Prostate gland (tissue), 2 donors: ENCODE data around the gene ANXA2R. TPM values are rescaled to one million over a fixed set of nuclear protein-coding genes. Genes with fewer than 3 reads are reported as not detected.
"Not testable (repeated sequence)": the region's sequence is repeated elsewhere in the genome, so short reads cannot be mapped to it uniquely, and the experiment has no call there.

ENCODE experiments used
- DNase-seq: peaks from one replicate; pipeline ENCODE4 v3.0.0-alpha.2; 2019; ENCODE audit warnings: low spot score
- H3K27ac ChIP-seq, 2 donors: fragments of 200-600 bp; sonication (generic); 2 replicates each; pipeline ENCODE4 v1.5.1; 2017 to 2019
- H3K27me3 ChIP-seq: fragments of 200-600 bp; sonication (generic); replicated peaks from 2 replicates; pipeline ENCODE4 v1.5.1; 2019; ENCODE audit not compliant: insufficient read depth
- H3K36me3 ChIP-seq, 2 donors: fragments of 200-600 bp; sonication (generic); 1 replicate in 1 of 2; 2 replicates in 1 of 2; pipeline versions ENCODE4 v1.5.1 to v1.8.1; 2017 to 2019
- H3K4me1 ChIP-seq: fragments of 200-600 bp; sonication (generic); replicated peaks from 2 replicates; pipeline ENCODE4 v1.5.1; 2019
- H3K4me3 ChIP-seq, 2 donors: fragments of 200-600 bp; sonication (generic); 2 replicates each; pipeline ENCODE4 v1.5.1; 2017 to 2019
- H3K9me3 ChIP-seq: fragments of 200-600 bp; sonication (generic); 2 replicates; pipeline ENCODE4 v1.5.1; 2017
- CTCF ChIP-seq, 4 experiments: fragments of 200-600 bp in 2 of 4; fragments of 450-650 bp in 2 of 4; sonication (generic) in 2 of 4; IDR thresholded peaks; 1 replicate in 3 of 4; 2 replicates in 1 of 4; pipeline ENCODE4 v1.5.1; 2016 to 2019; ENCODE audit warnings: antibody characterized with exemption in 4 of 4, mild to moderate bottlenecking in 2 of 4, moderate library complexity in 2 of 4
- POLR2A ChIP-seq: fragments of 450-650 bp; IDR thresholded peaks from one replicate; pipeline ENCODE4 v1.6.1; 2016; ENCODE audit warnings: antibody characterized with exemption, mild to moderate bottlenecking
- POLR2AphosphoS5 ChIP-seq: sonication (generic); formaldehyde crosslinking; IDR thresholded peaks from one replicate; pipeline ENCODE4 v1.6.1; 2017; ENCODE audit warnings: antibody characterized with exemption
- WGBS: methylation state at CpG from one replicate; pipeline ENCODE4 v1.1.5; 2018; 5-methylcytosine and 5-hydroxymethylcytosine counted together
- intact Hi-C: fragments of 100-400 bp; cut with DNase I; formaldehyde crosslinking; loops from one replicate; pipeline ENCODE4 v1.14.2; 2022
- total RNA-seq, 2 donors: library from RNA; depleted of rRNA; stranded (reverse); fragments of >200 nt; gene quantifications; one replicate each; pipeline ENCODE4 v1.1.0, GENCODE V29; 2016

Gene ANXA2R
- total RNA-seq, 2 donors from 2014 or later: 4.5 to 5.3 TPM

GRCh38 chr5:43027054-43027785 lies 12.9 kb downstream of the ANXA2R start:
- WGBS: 88% methylated on average over 7 of the region's 7 CpGs
- TF ChIP-seq CTCF (IDR thresholded peaks at IDR 0.05) (no peak), POLR2A (no peak), POLR2AphosphoS5 (no peak)
- Histone ChIP-seq H3K27me3 (no peaks in the 10 kb centered on the region), H3K36me3 (no peaks in the 10 kb centered on the region), H3K9me3 (no peaks in the 10 kb centered on the region), H3K4me3 (no peak overlapping the region), H3K27ac (no peak overlapping the region), H3K4me1 (no peaks in the 10 kb centered on the region)
- DNase-seq: no peak
- intact Hi-C loops: no loop called here

GRCh38 chr5:43025184-43025950 lies 14.8 kb downstream of the ANXA2R start:
- 68% methylated on average over 25 of the region's 25 CpGs for WGBS
- H3K27ac ChIP-seq, H3K4me3 ChIP-seq, intact Hi-C loops, H3K9me3 ChIP-seq, H3K36me3 ChIP-seq, H3K27me3 ChIP-seq, H3K4me1 ChIP-seq, DNase-seq: not testable (repeated sequence)

GRCh38 chr5:43024217-43024616 lies 15.9 kb downstream of the ANXA2R start:
- WGBS: 84% methylated on average over 6 of the region's 6 CpGs
- Histone ChIP-seq H3K4me1 (no peaks in the 10 kb centered on the region), H3K36me3 (no peaks in the 10 kb centered on the region), H3K27ac (no peak overlapping the region), H3K9me3 (no peaks in the 10 kb centered on the region), H3K4me3 (no peak overlapping the region), H3K27me3 (no peaks in the 10 kb centered on the region)
- intact Hi-C loops: no loop called here
- TF ChIP-seq POLR2AphosphoS5 (no peak), CTCF (IDR thresholded peaks at IDR 0.05) (no peak), POLR2A (no peak)
- DNase-seq: no peak

- Histone ChIP-seq H3K36me3 (no peaks in the 10 kb centered on the region), H3K27ac (peak overlapping the region in 1 of 2 donors; percentile 97), H3K4me3 (no peak overlapping the region), H3K9me3 (no peaks in the 10 kb centered on the region), H3K4me1 (no peaks in the 10 kb centered on the region), H3K27me3 (no peaks in the 10 kb centered on the region)
- intact Hi-C loops: no loop called here
- DNase-seq: no peak
- TF ChIP-seq CTCF (IDR thresholded peaks at IDR 0.05): no peak
- TF ChIP-seq POLR2A: no peak
- TF ChIP-seq POLR2AphosphoS5: no peak
- 94% methylated on average over 2 of the region's 2 CpGs for WGBS
These were observed 19.0 kb downstream of the ANXA2R start for GRCh38 chr5:43021151-43021550.

- no peak for TF ChIP-seq POLR2A
- no peak for TF ChIP-seq POLR2AphosphoS5
- TF ChIP-seq CTCF (IDR thresholded peaks at IDR 0.05): no peak
- Histone ChIP-seq H3K27me3 (no peaks in the 10 kb centered on the region), H3K4me3 (peak overlapping the region; percentile 52 to 55), H3K27ac (peak overlapping the region; percentile 92 to 97), H3K9me3 (no peaks in the 10 kb centered on the region), H3K36me3 (no peaks in the 10 kb centered on the region), H3K4me1 (no peaks in the 10 kb centered on the region)
- no peak for DNase-seq
- intact Hi-C loops: no loop called here
- 26% methylated on average over 11 of the region's 11 CpGs for WGBS
These were observed 19.7 kb downstream of the ANXA2R start for GRCh38 chr5:43020399-43020746.
